Anterior cingulate cortex (tissue), 58 donors: ENCODE measurements around the gene EML3.
"Not testable (repeated sequence)": the region's sequence is repeated elsewhere in the genome, so short reads cannot be mapped to it uniquely, and the experiment has no call there.

Experiments used
- DNase-seq, 58 donors: peaks; one replicate each; lab custom pipeline; 2025; lab: John Stamatoyannopoulos, UW

EML3 gene

GRCh38 chr11:62601122-62601371, 11.5 kb downstream of the EML3 start:
- DNase-seq = peak in 12 of 58 donors; percentile 20 to 65 (median 46)

DNA sequence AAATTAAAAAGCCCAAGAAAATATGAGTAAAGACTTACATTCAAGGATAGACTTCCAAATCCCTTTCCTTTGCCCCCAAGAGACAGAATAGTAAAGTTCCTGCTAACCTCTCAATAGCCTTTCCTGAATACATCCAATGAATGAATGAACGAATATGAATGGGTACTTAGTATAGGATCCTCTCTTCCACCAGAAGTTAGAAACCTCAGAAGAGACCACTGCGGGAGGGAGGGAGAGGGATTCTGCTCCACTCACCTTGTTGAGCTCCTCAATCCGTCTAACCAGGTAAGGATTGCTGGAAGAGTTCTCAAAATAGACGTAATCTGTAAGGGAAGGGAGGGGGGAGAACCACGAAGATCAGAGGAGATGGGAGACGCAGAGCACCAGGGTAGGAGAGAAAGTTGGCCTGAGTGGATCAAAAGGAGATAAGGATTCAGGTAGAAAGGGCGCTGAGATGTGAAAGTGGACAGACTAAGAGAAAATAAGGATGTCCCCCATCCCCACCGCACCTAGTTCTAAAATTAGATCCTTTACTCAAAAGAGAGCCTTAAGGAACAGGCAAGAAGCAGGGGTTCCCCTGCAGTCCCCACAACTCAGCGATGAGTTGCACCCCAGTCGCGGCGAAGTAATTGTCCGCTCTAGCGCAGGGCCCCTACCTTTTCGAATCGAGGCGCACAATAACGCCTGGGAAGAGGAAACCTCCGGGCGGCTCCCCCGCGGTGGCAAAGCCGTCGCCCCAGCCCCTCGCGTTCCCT, 12.0 kb downstream of the EML3 start:
- peak in 1 of 58 donors; percentile 29 for DNase-seq

DNA sequence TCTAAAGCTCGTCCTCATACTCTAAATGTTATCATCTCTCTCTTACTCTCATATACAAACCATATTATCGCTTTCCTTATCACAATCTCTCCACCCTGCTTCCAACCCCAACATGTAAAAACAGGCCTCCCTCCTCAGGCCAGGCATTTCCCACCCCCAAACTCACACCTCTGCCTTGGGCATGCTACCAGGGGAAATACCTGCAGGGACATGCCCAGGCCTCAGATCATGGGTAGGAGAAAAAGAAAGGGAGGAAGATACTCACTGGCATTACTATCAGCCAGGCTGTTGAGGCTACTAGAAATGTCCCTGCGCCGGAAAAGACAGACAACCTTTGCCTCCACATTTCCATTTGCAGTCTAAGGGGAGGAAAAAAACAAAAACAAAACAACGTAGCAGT, 12.7 kb downstream of the EML3 start:
- no peak for DNase-seq

- peak in 57 of 58 donors; percentile 14 to 95 (median 84) for DNase-seq
Measured at GRCh38 chr11:62599069-62599696, 13.4 kb downstream of the EML3 start.

- no peak for DNase-seq
Measured at GRCh38 chr11:62595124-62595523, 17.5 kb downstream of the EML3 start.

DNA sequence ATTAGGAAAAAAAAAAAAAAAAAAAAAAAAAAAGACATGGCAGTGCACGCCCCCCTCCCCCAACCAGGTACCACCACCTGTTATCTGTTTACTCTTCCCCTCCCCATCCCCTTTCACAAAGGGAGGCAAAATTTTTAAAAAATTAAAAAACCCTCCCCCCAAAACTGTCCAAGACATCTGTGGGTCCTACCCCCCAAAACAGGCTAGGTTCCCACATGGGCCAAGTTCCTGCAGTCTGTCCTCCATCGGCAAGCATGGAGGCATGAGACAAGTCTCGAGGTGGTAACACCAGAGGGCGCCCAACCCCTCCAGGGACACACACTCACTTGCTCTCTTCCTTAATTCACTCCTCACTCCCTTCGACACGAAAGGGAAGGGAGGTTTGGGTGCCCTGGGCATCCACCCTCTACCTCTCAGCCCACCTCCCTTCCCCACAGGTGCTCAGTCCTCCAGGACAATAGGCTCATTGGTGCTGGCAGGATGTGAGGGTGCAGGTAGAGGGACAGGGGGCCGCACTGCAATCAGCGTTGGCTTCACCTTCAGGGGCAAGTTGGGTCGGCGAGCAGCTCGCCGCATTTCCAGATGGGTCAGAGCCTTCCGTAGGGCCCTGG, 19.0 kb downstream of the EML3 start:
- peak in 46 of 58 donors; percentile 14 to 79 (median 51) for DNase-seq

DNA sequence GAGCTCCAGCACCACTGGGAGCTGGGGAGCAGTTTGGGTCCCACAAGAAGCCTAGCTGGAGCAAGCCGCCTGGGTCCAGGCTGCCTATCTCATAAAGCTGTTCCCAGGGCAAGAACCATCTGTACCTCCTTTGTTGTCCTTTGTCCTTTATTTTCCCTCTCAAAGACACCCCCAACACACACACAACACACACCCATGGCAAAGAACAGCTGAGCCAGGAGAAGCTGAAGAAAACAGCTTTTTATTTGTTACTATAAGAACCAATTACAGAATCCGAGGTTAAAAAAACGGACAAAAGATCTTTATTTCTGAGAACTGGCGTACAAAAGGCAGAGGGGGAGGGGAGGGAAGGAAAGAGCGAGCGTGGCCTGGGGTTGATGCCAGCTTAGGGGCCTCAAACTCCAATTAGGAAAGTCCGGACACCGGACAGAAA, 19.6 kb downstream of the EML3 start:
- peak in 34 of 58 donors; percentile 10 to 76 (median 50) for DNase-seq

DNA sequence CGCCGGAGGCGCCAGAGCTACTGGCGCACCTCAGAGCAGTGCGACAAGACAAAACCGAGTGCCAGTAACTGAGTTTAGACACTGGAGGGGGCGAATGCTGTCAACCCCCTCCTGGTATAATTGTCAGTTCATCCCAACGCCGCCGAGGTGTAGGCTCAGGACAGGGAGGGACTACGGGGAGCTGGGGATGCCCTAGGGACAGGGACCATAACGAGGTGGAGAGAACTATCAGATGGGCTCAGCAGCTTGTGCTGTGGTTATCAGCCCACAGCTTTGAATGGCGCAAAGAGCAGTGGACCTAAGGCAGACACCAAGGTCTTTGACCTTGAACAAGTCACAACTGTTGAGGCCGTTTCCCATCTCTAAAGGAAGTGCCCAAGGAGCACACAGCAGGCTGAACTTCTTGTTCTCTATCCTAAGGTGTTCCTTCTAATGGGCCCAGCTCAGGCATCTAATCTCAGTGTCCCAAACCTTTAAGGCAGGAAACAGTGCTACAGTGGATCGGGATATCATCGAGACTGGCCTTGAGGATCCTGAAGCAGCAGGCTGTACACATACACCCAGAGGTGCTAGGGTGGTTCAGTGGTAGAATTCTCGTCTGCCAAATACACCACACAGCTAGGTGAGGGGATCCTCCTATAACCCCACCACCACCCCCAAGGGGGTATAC, 20.3 kb downstream of the EML3 start:
- peak in 1 of 58 donors; percentile 70 for DNase-seq

- peak; percentile 80 to 99 (median 97) for DNase-seq
Measured at GRCh38 chr11:62591448-62592145, 21.0 kb downstream of the EML3 start, which contains the start of gene TUT1. Gene TUT1 (minus strand): TSS chr11:62591523. CDS start chr11:62591485, 38 bp downstream.

DNA sequence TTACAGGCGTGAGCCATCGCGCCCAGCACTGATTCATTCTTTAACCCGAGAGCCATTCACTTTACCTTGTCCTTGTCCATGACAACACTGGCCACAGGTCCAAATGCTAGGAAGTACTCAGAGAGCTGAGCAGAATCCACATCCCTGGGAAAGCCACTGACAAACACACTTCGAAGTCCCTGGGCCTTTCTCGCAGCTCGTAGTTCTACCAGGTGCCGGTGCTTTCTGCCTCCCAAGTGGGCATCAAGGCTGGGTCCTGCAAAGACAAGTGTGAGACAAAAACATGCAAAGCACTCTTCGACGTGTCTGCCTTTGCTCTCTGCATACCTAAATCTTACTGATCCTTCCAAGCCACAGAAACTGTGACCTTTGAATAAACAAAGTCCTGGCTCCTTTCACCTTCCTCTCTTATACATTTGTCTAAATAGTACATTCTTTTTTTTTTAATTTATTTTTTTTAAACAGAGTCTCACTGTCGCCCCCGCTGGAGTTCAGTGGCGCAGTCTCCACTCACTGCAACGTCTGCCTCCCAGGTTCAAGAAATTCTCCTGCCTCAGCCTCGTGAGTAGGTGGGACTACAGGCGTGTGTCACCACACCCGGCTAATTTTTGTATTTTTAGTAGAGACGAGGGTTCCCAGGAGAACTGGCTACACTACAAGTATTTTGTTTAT, 23.5 kb downstream of the EML3 start:
- no peak for DNase-seq

DNA sequence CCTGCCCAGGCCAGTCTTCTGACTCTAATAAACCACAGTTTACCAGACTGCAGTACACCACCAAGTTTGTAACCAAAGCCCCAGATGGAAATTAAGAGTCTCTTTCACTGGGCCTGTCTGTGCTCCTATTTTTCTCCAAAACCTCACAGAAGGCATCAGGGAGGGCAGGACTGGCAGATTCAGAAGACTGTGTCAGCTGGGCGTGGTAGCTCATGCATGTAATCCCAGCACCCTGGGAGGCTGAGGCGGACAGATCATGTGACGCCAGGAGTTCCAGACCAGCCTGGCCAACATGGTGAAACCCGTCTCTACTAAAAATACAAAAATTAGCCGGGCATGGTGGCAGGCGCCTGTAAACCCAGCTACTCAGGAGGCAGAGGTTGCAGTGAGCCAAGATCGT, 27.2 kb downstream of the EML3 start:
- not testable (repeated sequence) for DNase-seq

DNA sequence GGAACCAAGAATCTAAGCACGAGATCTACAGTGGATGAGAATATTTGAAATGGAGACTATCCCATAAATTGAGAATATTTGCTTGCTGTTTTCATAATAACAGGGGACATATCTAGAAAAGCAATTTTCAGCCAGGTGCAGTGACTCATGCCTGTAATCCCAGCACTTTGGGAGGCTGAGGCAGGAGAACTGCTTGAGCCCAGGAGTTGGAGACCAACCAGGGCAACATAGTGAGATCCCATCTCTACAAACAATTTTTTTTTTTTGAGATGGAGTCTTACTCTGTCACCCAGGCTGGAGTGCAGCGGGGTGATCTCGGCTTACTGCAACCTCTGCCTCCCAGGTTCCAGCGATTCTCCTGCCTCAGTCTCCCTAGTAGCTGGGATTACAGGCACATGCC, 30.8 kb downstream of the EML3 start:
- DNase-seq = not testable (repeated sequence)

GRCh38 chr11:62580959-62581715, 31.4 kb downstream of the EML3 start:
- no peak for DNase-seq

GRCh38 chr11:62579252-62579651, 33.3 kb downstream of the EML3 start:
- DNase-seq = no peak

DNA sequence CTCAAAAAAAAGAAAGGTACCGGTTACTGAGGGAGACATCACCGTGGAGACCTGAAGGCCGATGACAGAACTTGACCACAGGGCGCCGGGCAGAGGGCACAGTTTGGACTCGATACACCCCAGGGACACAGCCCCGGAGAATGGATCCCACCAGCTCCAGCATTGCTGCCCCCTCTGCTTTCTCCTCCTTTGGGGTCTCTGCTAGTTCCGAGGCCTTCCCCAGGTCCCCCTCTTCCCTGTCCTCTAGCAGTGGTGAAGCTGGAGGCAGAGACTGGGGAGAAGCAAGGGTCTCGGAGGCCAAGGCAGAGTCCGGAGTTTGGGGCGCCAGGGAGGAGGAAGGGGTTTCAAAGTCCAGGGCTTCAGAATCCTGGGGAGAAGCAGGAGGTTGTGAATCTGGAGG, 34.0 kb downstream of the EML3 start:
- DNase-seq = no peak

DNA sequence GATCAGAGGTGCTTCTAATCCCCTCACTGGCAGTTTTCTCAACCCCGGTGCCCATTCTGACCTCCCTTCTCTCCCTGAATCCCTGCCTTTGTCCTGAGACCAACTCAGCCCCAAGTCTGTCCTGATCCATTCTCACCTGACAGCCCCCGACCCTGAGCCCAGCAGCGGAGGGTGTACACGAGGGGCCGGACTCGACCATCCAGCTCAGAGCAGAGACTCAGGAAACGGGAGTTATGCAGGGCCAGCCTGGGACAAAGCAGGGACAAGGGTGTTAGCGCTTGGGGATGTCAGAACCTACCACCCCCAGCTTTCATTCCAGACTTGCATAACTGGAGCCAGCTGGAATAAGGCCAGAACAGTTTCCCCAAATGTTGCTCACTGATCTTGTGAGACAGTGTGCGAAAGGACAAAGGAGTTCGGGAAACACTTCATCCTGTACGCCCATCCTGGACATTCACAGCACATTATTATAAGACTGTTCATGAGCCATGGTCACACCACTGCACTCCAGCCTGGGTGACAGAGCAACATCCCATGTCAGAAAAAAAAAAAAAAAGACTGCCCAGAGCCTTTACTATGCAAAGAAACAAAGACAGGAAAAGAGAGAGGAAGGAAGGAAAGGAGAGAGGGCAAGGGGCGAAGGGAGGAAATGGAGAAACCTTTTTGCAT, 35.4 kb downstream of the EML3 start:
- DNase-seq = no peak

- DNase-seq = no peak
Measured at GRCh38 chr11:62575837-62576236, 36.7 kb downstream of the EML3 start.

DNA sequence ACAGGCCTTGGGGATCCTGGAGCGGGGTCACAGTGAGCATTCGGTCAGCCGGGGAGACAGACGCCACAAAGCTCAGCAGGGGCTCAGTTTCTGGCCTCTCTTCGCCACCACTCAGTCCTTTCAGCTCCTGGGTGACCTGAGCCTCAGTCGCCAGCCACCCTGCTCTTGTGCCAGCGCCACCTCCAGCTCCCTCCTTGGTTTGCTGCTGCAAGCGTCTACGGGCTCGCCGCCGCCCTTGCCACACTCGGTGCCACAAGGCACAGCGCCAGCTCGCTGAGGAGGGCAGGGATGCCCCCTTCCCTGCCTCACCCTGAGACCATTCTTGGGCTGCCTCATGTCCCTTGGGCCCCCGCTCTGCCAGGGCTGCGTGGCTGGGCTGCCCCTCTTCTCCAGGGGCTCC, 37.4 kb downstream of the EML3 start:
- DNase-seq = peak in 1 of 58 donors; percentile 5
